K562 (cell line): ENCODE results near the gene PDE11A.

Experiments used
- CAMTA2 ChIP-seq: fragments of 250-450 bp; sonication (Bioruptor Pico); conservative IDR thresholded peaks from 2 replicates; pipeline ENCODE4 v1.5.1; 2022
- CEBPB ChIP-seq: fragments of 450-650 bp; IDR thresholded peaks from 2 replicates; pipeline ENCODE4 v1.6.1; 2016; ENCODE audit warnings: missing genetic modification characterization, missing compliant biosample characterization
- KAT7 ChIP-seq: sonication (generic); formaldehyde crosslinking; IDR thresholded peaks from 2 replicates; pipeline ENCODE4 v1.8.0; 2022; ENCODE audit warnings: missing genetic modification reagents, mild to moderate bottlenecking, borderline replicate concordance
- RCOR1 ChIP-seq, 2 experiments: IDR thresholded peaks; 2 replicates each; pipeline ENCODE4 v1.6.1; 2012; ENCODE audit warnings: low read depth in 2 of 2, low read length in 2 of 2, borderline replicate concordance in 1 of 2, improper control_type of control experiment in 1 of 2
- SMARCE1 ChIP-seq: fragments of 450-650 bp; IDR thresholded peaks from 2 replicates; pipeline ENCODE4 v1.7.1; 2016; ENCODE audit warnings: mild to moderate bottlenecking
- TAF1 ChIP-seq: IDR thresholded peaks from 2 replicates; pipeline ENCODE4 v1.6.1; 2011; ENCODE audit warnings: mild to moderate bottlenecking, low read length, moderate library complexity; ENCODE audit not compliant: insufficient read depth, control insufficient read depth, severe bottlenecking; ENCODE audit errors: extremely low read depth
- TBP ChIP-seq: optimal IDR thresholded peaks from 2 replicates; pipeline ENCODE3; 2011; ENCODE audit warnings: low read depth, low read length, improper control_type of control experiment
- TF ChIP-seq, protein P1 (sequence below), 3 experiments: IDR thresholded peaks in 2 of 3; conservative IDR thresholded peaks in 1 of 3; 2 replicates each; pipeline ENCODE4 v1.5.1; 2011 to 2012; ENCODE audit warnings: low read length in 3 of 3, mild to moderate bottlenecking in 3 of 3, control low read depth in 2 of 3, improper control_type of control experiment in 1 of 3, inconsistent platforms in 1 of 3, low read depth in 1 of 3, mixed read lengths in 1 of 3, moderate library complexity in 1 of 3; ENCODE audit not compliant: insufficient read depth in 2 of 3

DNA sequence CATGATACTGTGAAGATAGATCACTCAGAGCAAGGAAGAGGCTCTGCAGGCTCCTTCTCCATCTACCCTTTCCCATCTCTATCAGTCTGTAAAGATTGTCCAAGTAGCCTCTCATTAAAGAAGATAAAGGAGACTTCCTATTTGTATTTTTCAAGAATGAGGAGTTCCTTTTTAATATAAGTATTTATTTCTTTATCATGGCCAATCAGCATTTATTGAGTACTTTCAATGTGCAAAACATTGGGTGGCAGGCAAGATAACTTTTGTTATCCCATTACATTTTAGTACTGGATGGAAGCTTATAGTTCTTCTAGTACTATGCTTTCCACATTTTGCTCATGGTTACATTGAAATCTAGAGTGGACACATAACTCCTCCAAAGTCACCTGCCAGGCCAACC, 3.6 kb upstream of the PDE11A start:
- TF ChIP-seq, protein P1, sequence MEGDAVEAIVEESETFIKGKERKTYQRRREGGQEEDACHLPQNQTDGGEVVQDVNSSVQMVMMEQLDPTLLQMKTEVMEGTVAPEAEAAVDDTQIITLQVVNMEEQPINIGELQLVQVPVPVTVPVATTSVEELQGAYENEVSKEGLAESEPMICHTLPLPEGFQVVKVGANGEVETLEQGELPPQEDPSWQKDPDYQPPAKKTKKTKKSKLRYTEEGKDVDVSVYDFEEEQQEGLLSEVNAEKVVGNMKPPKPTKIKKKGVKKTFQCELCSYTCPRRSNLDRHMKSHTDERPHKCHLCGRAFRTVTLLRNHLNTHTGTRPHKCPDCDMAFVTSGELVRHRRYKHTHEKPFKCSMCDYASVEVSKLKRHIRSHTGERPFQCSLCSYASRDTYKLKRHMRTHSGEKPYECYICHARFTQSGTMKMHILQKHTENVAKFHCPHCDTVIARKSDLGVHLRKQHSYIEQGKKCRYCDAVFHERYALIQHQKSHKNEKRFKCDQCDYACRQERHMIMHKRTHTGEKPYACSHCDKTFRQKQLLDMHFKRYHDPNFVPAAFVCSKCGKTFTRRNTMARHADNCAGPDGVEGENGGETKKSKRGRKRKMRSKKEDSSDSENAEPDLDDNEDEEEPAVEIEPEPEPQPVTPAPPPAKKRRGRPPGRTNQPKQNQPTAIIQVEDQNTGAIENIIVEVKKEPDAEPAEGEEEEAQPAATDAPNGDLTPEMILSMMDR (IDR thresholded peaks at IDR 0.05 in 2 of 3, conservative IDR thresholded peaks at IDR 0.05 in 1 of 3; ENCODE audit: insufficient read depth in 2 of 3, low read depth in 1 of 3, low read length in 3 of 3): no peak
- TF ChIP-seq CAMTA2 (CRISPR knock-in tag): no peak
- peak; percentile 73 for TF ChIP-seq TBP
- TF ChIP-seq KAT7 (CRISPR knock-in tag): no peak
- TF ChIP-seq TAF1: no peak
- TF ChIP-seq CEBPB (tag): no peak
- TF ChIP-seq SMARCE1: no peak
- TF ChIP-seq RCOR1 (IDR thresholded peaks at IDR 0.05; ENCODE audit: borderline replicate concordance in 1 of 2, low read depth in 2 of 2, low read length in 2 of 2): no peak
